Right cardiac atrium (tissue), 5 donors: ENCODE data around the gene GRIK4. TPM values are rescaled to one million over a fixed set of nuclear protein-coding genes. Genes with fewer than 3 reads are reported as not detected.

ENCODE experiments used
- ATAC-seq, 2 donors: fragments of 200-7000 bp; cut with Tn5 transposase; one replicate each; pipeline versions ENCODE4 v1.8.0 to v1.9.1; 2020; ENCODE audit warnings: moderate library complexity in 2 of 2, mild to moderate bottlenecking in 1 of 2
- DNase-seq, 3 donors: peaks; one replicate each; pipeline ENCODE4 v3.0.0-alpha.2; 2020
- H3K27ac ChIP-seq: one replicate; pipeline ENCODE4 v1.5.1; 2013; ENCODE audit warnings: mild to moderate bottlenecking, low read length, control low read depth, moderate library complexity
- H3K27me3 ChIP-seq: one replicate; pipeline ENCODE4 v1.6.1; 2013; ENCODE audit not compliant: control insufficient read depth, insufficient read depth
- H3K4me1 ChIP-seq: one replicate; pipeline ENCODE4 v1.6.1; 2013; ENCODE audit warnings: low read length; ENCODE audit not compliant: control insufficient read depth, insufficient read depth
- H3K4me3 ChIP-seq: one replicate; pipeline ENCODE4 v1.5.1; 2013; ENCODE audit warnings: low read length, control low read depth
- H3K9me3 ChIP-seq: one replicate; pipeline ENCODE4 v1.6.1; 2013; ENCODE audit warnings: low read length; ENCODE audit not compliant: control insufficient read depth
- WGBS: extraction: QIAGEN DNeasy Blood & Tissue Kit; methylation state at CpG from one replicate; pipeline ENCODE4 v1.1.7; 2013; 5-methylcytosine and 5-hydroxymethylcytosine counted together
- intact Hi-C, 4 donors: fragments of 100-400 bp; cut with DNase I; formaldehyde crosslinking; loops; one replicate each; pipeline versions ENCODE4 v1.11.0 to v1.14.0; 2022 to 2023
- polyA plus RNA-seq: library from polyadenylated mRNA; stranded (reverse); fragments of 200-250 nt; gene quantifications from one replicate; pipeline ENCODE4 v1.2.3, GENCODE V29; 2013
- total RNA-seq, 4 donors: library from RNA; stranded (reverse); fragmentation: NEBNext Ultra II Directional; extraction: Animal tissue kit (Norgen Biotek cat#: 25700); gene quantifications; one replicate each; pipeline ENCODE4 v1.2.1, GENCODE V29; 2021
- donor health status: healthy with polysubstance abuse.
- donor health status: DM: no; HTN: yes; CAD: no.
- donor health status: DM: no; HTN: no; CAD: no.
- donor health status: DM: no; HTN: yes; CAD: no; lungs with severe emphysema.
- donor health status: DM: yes; HTN: yes; CAD: no.

Gene GRIK4
- total and polyA plus RNA-seq, 5 donors = 0.32 to 3.4 (median 0.80) TPM; not detected in 1

DNA sequence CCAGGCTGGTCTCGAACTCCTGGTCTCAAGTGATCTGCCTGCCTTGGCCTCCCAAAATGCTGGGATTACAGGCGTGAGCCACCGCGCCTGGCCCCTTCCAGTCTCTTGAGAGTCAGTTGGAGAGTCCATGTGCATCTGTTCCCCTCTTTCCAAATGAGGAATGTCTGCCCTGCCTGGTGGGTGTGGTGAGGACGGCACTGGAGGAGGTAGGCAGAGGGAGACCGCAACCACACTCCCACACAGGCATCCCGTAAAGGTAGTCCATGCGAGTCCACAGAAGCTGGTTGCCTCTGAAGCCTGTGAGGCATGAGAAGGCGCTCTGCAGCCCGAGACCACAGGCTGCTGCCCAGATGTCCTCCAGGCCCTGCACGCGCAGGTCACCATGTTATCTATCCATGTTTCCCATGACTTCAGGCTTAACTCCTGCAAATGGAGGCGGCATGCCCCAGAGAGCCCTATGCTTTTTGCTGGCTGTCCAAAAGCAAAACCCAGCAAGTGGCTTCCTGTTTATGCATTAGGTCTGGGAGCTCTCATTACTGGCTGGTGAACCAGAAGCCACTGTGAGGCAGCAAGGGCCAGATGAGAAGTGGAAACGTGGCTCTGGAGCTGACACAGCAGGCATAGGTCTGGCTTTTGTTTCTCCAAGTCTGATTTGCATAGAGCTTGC lies 43.4 kb downstream of the GRIK4 start:
- 81% methylated on average over 14 of the region's 14 CpGs for WGBS
- no peak for DNase-seq
- H3K4me1 ChIP-seq = peaks cover 2% of the 10 kb centered on the region
- no peak overlapping the region for H3K27ac ChIP-seq
- no peaks in the 10 kb centered on the region for H3K27me3 ChIP-seq
- intact Hi-C loops = no loop called here
- H3K4me3 ChIP-seq = no peak overlapping the region
- H3K9me3 ChIP-seq = no peaks in the 10 kb centered on the region
- no peak for ATAC-seq

DNA sequence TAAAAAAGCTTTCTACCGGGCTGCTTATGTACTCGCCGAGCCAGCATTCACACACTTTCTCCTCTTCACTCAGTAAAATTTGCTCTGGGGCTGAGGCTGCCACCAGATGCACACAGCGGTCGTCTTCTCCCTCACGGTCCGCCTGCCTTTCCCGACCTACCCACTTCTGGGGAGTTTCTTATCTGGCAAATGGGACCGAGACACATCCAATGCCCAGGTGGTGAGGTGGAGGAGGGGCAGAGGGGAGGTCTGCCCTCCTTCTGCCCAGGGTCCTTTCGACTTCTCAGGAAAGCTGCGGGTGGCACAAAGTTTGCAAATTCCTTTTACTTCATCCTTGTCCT lies 43.9 kb downstream of the GRIK4 start:
- peaks cover 2% of the 10 kb centered on the region for H3K4me1 ChIP-seq
- intact Hi-C loops = no loop called here
- DNase-seq = no peak
- H3K4me3 ChIP-seq = no peak overlapping the region
- no peak for ATAC-seq
- 60% methylated on average over 11 of the region's 11 CpGs for WGBS
- no peaks in the 10 kb centered on the region for H3K27me3 ChIP-seq
- H3K9me3 ChIP-seq = no peaks in the 10 kb centered on the region
- no peak overlapping the region for H3K27ac ChIP-seq

GRCh38 chr11:120556797-120557196 lies 45.2 kb downstream of the GRIK4 start:
- DNase-seq = no peak
- Histone ChIP-seq H3K27ac (no peak overlapping the region), H3K4me1 (peaks cover 2% of the 10 kb centered on the region), H3K27me3 (no peaks in the 10 kb centered on the region), H3K4me3 (no peak overlapping the region), H3K9me3 (no peaks in the 10 kb centered on the region)
- ATAC-seq = no peak
- intact Hi-C loops = no loop called here
- WGBS = 91% methylated on average over 9 of the region's 9 CpGs

- Histone ChIP-seq H3K4me3 (no peak overlapping the region), H3K4me1 (peaks cover 2% of the 10 kb centered on the region), H3K27ac (no peak overlapping the region), H3K27me3 (no peaks in the 10 kb centered on the region), H3K9me3 (no peaks in the 10 kb centered on the region)
- DNase-seq (no peak), ATAC-seq (no peak)
- 78% methylated on average over 8 of the region's 8 CpGs for WGBS
- intact Hi-C loops = no loop called here
Measured at GRCh38 chr11:120558744-120559431, 47.3 kb downstream of the GRIK4 start.

- no peaks in the 10 kb centered on the region for H3K9me3 ChIP-seq
- 97% methylated on average over 11 of the region's 11 CpGs for WGBS
- no peak overlapping the region for H3K27ac ChIP-seq
- no peaks in the 10 kb centered on the region for H3K27me3 ChIP-seq
- peaks cover 2% of the 10 kb centered on the region for H3K4me1 ChIP-seq
- ATAC-seq = no peak
- no peak for DNase-seq
- H3K4me3 ChIP-seq = no peak overlapping the region
- intact Hi-C loops = loop anchor here in 1 of 4 donors (10.0 kb wide), 1 partner anchor 46 kb away; the partner anchor contains the start of gene GRIK4
Measured at GRCh38 chr11:120561286-120561685, 49.7 kb downstream of the GRIK4 start.

- DNase-seq = peak; percentile 40 to 73 (median 72)
- H3K27me3 ChIP-seq = no peaks in the 10 kb centered on the region
- ATAC-seq = peak; percentile 67 to 76
Measured at GRCh38 chr11:120562806-120563425, 51.4 kb downstream of the GRIK4 start.

GRCh38 chr11:120563703-120564572 lies 52.4 kb downstream of the GRIK4 start:
- Histone ChIP-seq H3K27me3 (no peaks in the 10 kb centered on the region), H3K4me3 (peak overlapping the region; percentile 41), H3K27ac (no peak overlapping the region), H3K4me1 (peaks cover 2% of the 10 kb centered on the region), H3K9me3 (no peaks in the 10 kb centered on the region)
- intact Hi-C loops = loop anchor here in 1 of 4 donors (10.0 kb wide), 1 partner anchor 49 kb away; the partner anchor contains the start of gene GRIK4
- ATAC-seq (peak; percentile 53 to 65), DNase-seq (peak; percentile 56 to 85 (median 83))
- 26% methylated on average over 53 of the region's 53 CpGs for WGBS

More at GRCh38 chr11:120562806-120563425, 51.4 kb downstream of the GRIK4 start:
- no peak overlapping the region for H3K27ac ChIP-seq
- no peaks in the 10 kb centered on the region for H3K9me3 ChIP-seq
- intact Hi-C loops = loop anchor here in 1 of 4 donors (10.0 kb wide), 1 partner anchor 48 kb away; the partner anchor contains the start of gene GRIK4
- H3K4me1 ChIP-seq = peaks cover 2% of the 10 kb centered on the region
- H3K4me3 ChIP-seq = no peak overlapping the region
- WGBS = 59% methylated on average over 9 of the region's 9 CpGs

GRCh38 chr11:120564573-120565311 lies 53.2 kb downstream of the GRIK4 start:
- no peaks in the 10 kb centered on the region for H3K27me3 ChIP-seq
- peaks cover 2% of the 10 kb centered on the region for H3K4me1 ChIP-seq
- H3K27ac ChIP-seq = no peak overlapping the region
- under 1% methylated on average over 75 of the region's 75 CpGs for WGBS
- peak; percentile 79 to 81 for ATAC-seq
- intact Hi-C loops = loop anchor here in 1 of 4 donors (10.0 kb wide), 1 partner anchor 50 kb away; the partner anchor contains the start of gene GRIK4
- peak overlapping the region; percentile 41 for H3K4me3 ChIP-seq
- DNase-seq = peak; percentile 75 to 86 (median 84)
- H3K9me3 ChIP-seq = no peaks in the 10 kb centered on the region

DNA sequence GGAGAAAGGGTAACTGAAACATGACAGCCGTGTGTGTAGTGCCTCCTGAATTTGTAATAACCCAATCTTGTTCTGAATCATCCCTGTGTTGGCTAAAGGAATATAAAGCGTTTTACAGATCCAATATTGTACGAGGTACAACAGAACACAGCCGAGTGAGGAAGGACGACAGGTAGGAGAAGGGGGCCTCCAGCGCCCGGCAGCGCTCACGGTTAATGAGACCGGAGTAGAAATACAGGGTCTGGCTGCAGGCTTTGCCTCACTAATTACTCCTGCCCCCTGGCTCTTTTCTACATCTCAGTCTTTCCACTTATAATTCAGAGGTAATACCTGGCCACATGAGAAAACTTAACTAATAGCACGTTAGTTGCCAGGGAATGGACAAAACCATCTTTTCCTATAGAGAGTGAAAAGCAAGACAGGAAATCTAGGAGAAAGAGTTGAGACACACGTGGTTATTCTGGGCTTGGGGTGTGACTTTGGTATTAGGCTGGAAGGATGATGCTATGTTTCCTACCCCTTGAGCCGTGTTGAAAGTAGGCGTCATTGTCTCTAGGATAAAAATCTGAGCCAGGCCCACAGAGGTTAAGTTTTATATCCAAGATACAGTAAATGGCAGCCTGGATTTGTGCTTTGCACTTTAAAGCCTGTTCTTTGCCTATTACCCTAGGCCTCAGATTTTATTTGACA lies 54.1 kb downstream of the GRIK4 start:
- no peaks in the 10 kb centered on the region for H3K9me3 ChIP-seq
- intact Hi-C loops = loop anchor here in 1 of 4 donors (10.0 kb wide), 1 partner anchor 51 kb away; the partner anchor contains the start of gene GRIK4
- no peak for DNase-seq
- H3K4me3 ChIP-seq = no peak overlapping the region
- 81% methylated on average over 14 of the region's 14 CpGs for WGBS
- H3K27ac ChIP-seq = no peak overlapping the region
- H3K4me1 ChIP-seq = peaks cover 2% of the 10 kb centered on the region
- no peaks in the 10 kb centered on the region for H3K27me3 ChIP-seq
- ATAC-seq = no peak
